Measurements from ENCODE around the gene PDCD1LG2.

DNA sequence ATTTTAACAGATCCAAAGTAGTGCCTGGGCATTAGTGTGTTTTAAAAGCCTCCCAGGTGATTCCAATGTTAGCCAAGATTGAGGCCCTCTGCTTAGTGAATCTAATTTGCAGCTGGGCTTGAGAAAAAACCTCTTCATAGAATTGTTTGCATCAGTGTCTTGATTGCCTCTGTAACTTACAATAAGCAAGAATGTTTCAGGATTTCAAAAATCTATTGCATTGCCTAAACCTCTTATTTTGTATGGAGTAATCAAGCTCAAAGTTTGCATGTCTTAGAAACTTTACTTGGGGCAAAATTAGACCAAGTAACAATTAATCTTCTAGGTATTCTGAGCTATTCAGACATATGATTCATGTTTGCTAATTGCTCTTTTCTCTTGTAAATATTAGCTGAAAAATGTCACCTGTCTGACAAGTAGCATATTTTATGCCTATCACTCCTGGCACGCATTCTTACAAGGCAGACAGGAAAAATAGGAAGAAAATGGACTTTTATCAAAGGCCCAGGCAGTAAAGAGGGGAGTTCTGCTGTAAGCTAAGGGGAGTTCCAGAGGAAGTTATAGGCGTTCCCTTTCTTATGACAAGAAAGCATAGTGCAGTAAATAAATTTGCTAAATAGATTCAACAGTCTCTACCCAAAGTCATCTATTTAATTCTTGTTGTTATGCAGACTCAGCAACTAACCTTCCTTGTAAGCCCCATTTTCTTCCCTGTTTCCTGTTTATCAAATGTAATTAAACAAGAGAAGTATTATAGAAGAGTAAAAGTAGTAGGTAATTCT lies 21.0 kb downstream of the PDCD1LG2 start:
- TF ChIP-seq, protein P1, sequence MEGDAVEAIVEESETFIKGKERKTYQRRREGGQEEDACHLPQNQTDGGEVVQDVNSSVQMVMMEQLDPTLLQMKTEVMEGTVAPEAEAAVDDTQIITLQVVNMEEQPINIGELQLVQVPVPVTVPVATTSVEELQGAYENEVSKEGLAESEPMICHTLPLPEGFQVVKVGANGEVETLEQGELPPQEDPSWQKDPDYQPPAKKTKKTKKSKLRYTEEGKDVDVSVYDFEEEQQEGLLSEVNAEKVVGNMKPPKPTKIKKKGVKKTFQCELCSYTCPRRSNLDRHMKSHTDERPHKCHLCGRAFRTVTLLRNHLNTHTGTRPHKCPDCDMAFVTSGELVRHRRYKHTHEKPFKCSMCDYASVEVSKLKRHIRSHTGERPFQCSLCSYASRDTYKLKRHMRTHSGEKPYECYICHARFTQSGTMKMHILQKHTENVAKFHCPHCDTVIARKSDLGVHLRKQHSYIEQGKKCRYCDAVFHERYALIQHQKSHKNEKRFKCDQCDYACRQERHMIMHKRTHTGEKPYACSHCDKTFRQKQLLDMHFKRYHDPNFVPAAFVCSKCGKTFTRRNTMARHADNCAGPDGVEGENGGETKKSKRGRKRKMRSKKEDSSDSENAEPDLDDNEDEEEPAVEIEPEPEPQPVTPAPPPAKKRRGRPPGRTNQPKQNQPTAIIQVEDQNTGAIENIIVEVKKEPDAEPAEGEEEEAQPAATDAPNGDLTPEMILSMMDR (IDR thresholded peaks at IDR 0.05; ENCODE audit: insufficient read depth, low read length) = no peak
- no peak for TF ChIP-seq REST (IDR thresholded peaks at IDR 0.05; ENCODE audit: insufficient replicate concordance, low read depth)
- TF ChIP-seq GABPA (IDR thresholded peaks at IDR 0.05; ENCODE audit: low read depth) = no peak
- no peak for TF ChIP-seq POLR2AphosphoS5 (IDR thresholded peaks at IDR 0.05; ENCODE audit: low read depth)
- no peak for TF ChIP-seq SPI1 (IDR thresholded peaks at IDR 0.05; ENCODE audit: borderline replicate concordance, low read depth)

Measured in HL-60 (cell line).